ENCODE results near the gene CRTC2.
"Not testable (repeated sequence)": the region's sequence is repeated elsewhere in the genome, so short reads cannot be mapped to it uniquely, and the experiment has no call there.

CRTC2 gene

GRCh38 chr1:153958111-153958960 is at the start of gene CRTC2:
Gene CRTC2, minus strand, starts transcription at chr1:153958612. Its CDS starts 115 bp downstream, at chr1:153958497.
- DNase-seq = peak; percentile 99

GRCh38 chr1:154006136-154006535 is 47.7 kb upstream of the CRTC2 start:
- DNase-seq = no peak

- DNase-seq = no peak
Observed at GRCh38 chr1:154000420-154000819, 42.0 kb upstream of the CRTC2 start.

- not testable (repeated sequence) for DNase-seq
Observed at GRCh38 chr1:153996882-153997281, 38.5 kb upstream of the CRTC2 start.

- no peak for DNase-seq
Observed at GRCh38 chr1:153995640-153996039, 37.2 kb upstream of the CRTC2 start.

- no peak for DNase-seq
Observed at GRCh38 chr1:153995202-153995601, 36.8 kb upstream of the CRTC2 start.

GRCh38 chr1:153991806-153992205 is 33.4 kb upstream of the CRTC2 start:
- no peak for DNase-seq

GRCh38 chr1:153991151-153991630 is 32.8 kb upstream of the CRTC2 start:
- DNase-seq = no peak

- DNase-seq = peak; percentile 90
Observed at GRCh38 chr1:153990468-153991150, 32.2 kb upstream of the CRTC2 start, which contains the start of gene RPS27. Gene RPS27, plus strand, starts transcription at chr1:153990762. Its CDS starts 35 bp downstream, at chr1:153990797.

- no peak for DNase-seq
Observed at GRCh38 chr1:153987621-153988020, 29.2 kb upstream of the CRTC2 start.

- DNase-seq = no peak
Observed at GRCh38 chr1:153985941-153986761, 27.7 kb upstream of the CRTC2 start, which contains the start of gene RAB13. Gene RAB13, minus strand, starts transcription at chr1:153986339. Its CDS starts 103 bp downstream, at chr1:153986236.

- peak; percentile 64 for DNase-seq
Observed at GRCh38 chr1:153985341-153985912, 27.0 kb upstream of the CRTC2 start.

GRCh38 chr1:153984123-153984894 is 25.9 kb upstream of the CRTC2 start:
- no peak for DNase-seq

GRCh38 chr1:153981735-153982134 is 23.3 kb upstream of the CRTC2 start:
- DNase-seq = not testable (repeated sequence)

- not testable (repeated sequence) for DNase-seq
Observed at GRCh38 chr1:153979091-153979490, 20.7 kb upstream of the CRTC2 start.

- DNase-seq = no peak
Observed at GRCh38 chr1:153978274-153978909, 20.0 kb upstream of the CRTC2 start.

- peak; percentile 91 for DNase-seq
Observed at GRCh38 chr1:153977250-153978240, 19.1 kb upstream of the CRTC2 start, which contains the start of gene JTB. Gene JTB, minus strand, starts transcription at chr1:153977674. Its CDS starts 422 bp downstream, at chr1:153977252.

GRCh38 chr1:153976819-153977249 is 18.4 kb upstream of the CRTC2 start:
- no peak for DNase-seq

- DNase-seq = no peak
Observed at GRCh38 chr1:153973525-153973924, 15.1 kb upstream of the CRTC2 start.

- no peak for DNase-seq
Observed at GRCh38 chr1:153973071-153973470, 14.7 kb upstream of the CRTC2 start.
